Measurements from ENCODE around the gene ATE1. TPM values are rescaled to one million over a fixed set of nuclear protein-coding genes. Genes with fewer than 3 reads are reported as not detected.
"Not testable (repeated sequence)": the region's sequence is repeated elsewhere in the genome, so short reads cannot be mapped to it uniquely, and the experiment has no call there.

Gene ATE1
- total RNA-seq = 21.6 and 31.7 TPM in 2 replicates

- DNase-seq (ENCODE audit: low read depth in 2 of 2) = peak; percentile 92 to 94
Observed at GRCh38 chr10:121927841-121928527, at the start of gene ATE1. TSS of gene ATE1 (minus strand) at chr10:121928031. CDS start at chr10:121927949, 82 bp downstream.

GRCh38 chr10:121976607-121977006, 48.8 kb upstream of the ATE1 start:
- no peak for DNase-seq (ENCODE audit: low read depth in 2 of 2)

- no peak for DNase-seq (ENCODE audit: low read depth in 2 of 2)
Observed at GRCh38 chr10:121975295-121976086, 47.7 kb upstream of the ATE1 start.

GRCh38 chr10:121974535-121975294, 46.9 kb upstream of the ATE1 start, which contains the start of gene NSMCE4A:
TSS of gene NSMCE4A (minus strand) at chr10:121975217. CDS start at chr10:121975165, 52 bp downstream.
- peak; percentile 84 to 89 for DNase-seq (ENCODE audit: low read depth in 2 of 2)

GRCh38 chr10:121974019-121974534, 46.2 kb upstream of the ATE1 start:
- DNase-seq (ENCODE audit: low read depth in 2 of 2) = no peak

- DNase-seq (ENCODE audit: low read depth in 2 of 2) = not testable (repeated sequence)
Observed at GRCh38 chr10:121969086-121969485, 41.3 kb upstream of the ATE1 start.

- DNase-seq (ENCODE audit: low read depth in 2 of 2) = no peak
Observed at GRCh38 chr10:121965996-121966395, 38.2 kb upstream of the ATE1 start.

- peak in 1 of 2 donors; percentile 59 for DNase-seq (ENCODE audit: low read depth in 2 of 2)
Observed at GRCh38 chr10:121961456-121961855, 33.6 kb upstream of the ATE1 start.

- DNase-seq (ENCODE audit: low read depth in 2 of 2) = no peak
Observed at GRCh38 chr10:121959671-121960070, 31.8 kb upstream of the ATE1 start.

- peak; percentile 67 to 86 for DNase-seq (ENCODE audit: low read depth in 2 of 2)
Observed at GRCh38 chr10:121956111-121957061, 28.6 kb upstream of the ATE1 start.

- no peak for DNase-seq (ENCODE audit: low read depth in 2 of 2)
Observed at GRCh38 chr10:121952226-121952625, 24.4 kb upstream of the ATE1 start.

- DNase-seq (ENCODE audit: low read depth in 2 of 2) = no peak
Observed at GRCh38 chr10:121949451-121949850, 21.6 kb upstream of the ATE1 start.

- DNase-seq (ENCODE audit: low read depth in 2 of 2) = no peak
Observed at GRCh38 chr10:121949049-121949448, 21.2 kb upstream of the ATE1 start.

- DNase-seq (ENCODE audit: low read depth in 2 of 2) = peak in 1 of 2 donors; percentile 74
Observed at GRCh38 chr10:121947343-121948330, 19.8 kb upstream of the ATE1 start.

GRCh38 chr10:121942749-121943416, 15.1 kb upstream of the ATE1 start:
- DNase-seq (ENCODE audit: low read depth in 2 of 2) = peak; percentile 94

GRCh38 chr10:121941532-121941931, 13.7 kb upstream of the ATE1 start:
- DNase-seq (ENCODE audit: low read depth in 2 of 2) = no peak

- DNase-seq (ENCODE audit: low read depth in 2 of 2) = no peak
Observed at GRCh38 chr10:121936295-121936694, 8.5 kb upstream of the ATE1 start.

- DNase-seq (ENCODE audit: low read depth in 2 of 2) = no peak
Observed at GRCh38 chr10:121935702-121936101, 7.9 kb upstream of the ATE1 start.
